Measurements from ENCODE around the gene HSBP1L1.

Gene HSBP1L1

GRCh38 chr18:79933765-79934164, 30.7 kb upstream of the HSBP1L1 start:
- Histone ChIP-seq H3K4me3 (replicated peaks; ENCODE audit: low read depth, low read length) (no peak overlapping the region), H3K27me3 (replicated peaks; ENCODE audit: control insufficient read depth, insufficient read depth, low read length) (no peaks in the 10 kb centered on the region), H3K36me3 (ENCODE audit: control insufficient read depth, insufficient read depth, low read length) (peaks cover 13% of the 10 kb centered on the region)
- TF ChIP-seq CTCF (IDR thresholded peaks at IDR 0.05; ENCODE audit: insufficient read depth, low read length, poor library complexity, severe bottlenecking): no peak
- no peak for DNase-seq (ENCODE audit: extremely low read depth, insufficient read length)

GRCh38 chr18:79934311-79935097, 29.9 kb upstream of the HSBP1L1 start:
- peaks cover 8% of the 10 kb centered on the region for H3K36me3 ChIP-seq (ENCODE audit: control insufficient read depth, insufficient read depth, low read length)
- H3K4me3 ChIP-seq (replicated peaks; ENCODE audit: low read depth, low read length): no peak overlapping the region
- TF ChIP-seq CTCF (IDR thresholded peaks at IDR 0.05; ENCODE audit: insufficient read depth, low read length, poor library complexity, severe bottlenecking): no peak
- DNase-seq (ENCODE audit: extremely low read depth, insufficient read length): no peak
- no peaks in the 10 kb centered on the region for H3K27me3 ChIP-seq (replicated peaks; ENCODE audit: control insufficient read depth, insufficient read depth, low read length)

- no peak overlapping the region for H3K4me3 ChIP-seq (replicated peaks; ENCODE audit: low read depth, low read length)
- no peak for DNase-seq (ENCODE audit: extremely low read depth, insufficient read length)
- H3K36me3 ChIP-seq (ENCODE audit: control insufficient read depth, insufficient read depth, low read length): peaks cover 10% of the 10 kb centered on the region
- TF ChIP-seq CTCF (IDR thresholded peaks at IDR 0.05; ENCODE audit: insufficient read depth, low read length, poor library complexity, severe bottlenecking): no peak
- H3K27me3 ChIP-seq (replicated peaks; ENCODE audit: control insufficient read depth, insufficient read depth, low read length): no peaks in the 10 kb centered on the region
Observed at GRCh38 chr18:79935098-79935480, 29.4 kb upstream of the HSBP1L1 start.

GRCh38 chr18:79935499-79935898, 28.9 kb upstream of the HSBP1L1 start:
- H3K4me3 ChIP-seq (replicated peaks; ENCODE audit: low read depth, low read length): no peak overlapping the region
- no peaks in the 10 kb centered on the region for H3K27me3 ChIP-seq (replicated peaks; ENCODE audit: control insufficient read depth, insufficient read depth, low read length)
- TF ChIP-seq CTCF (IDR thresholded peaks at IDR 0.05; ENCODE audit: insufficient read depth, low read length, poor library complexity, severe bottlenecking): no peak
- no peak for DNase-seq (ENCODE audit: extremely low read depth, insufficient read length)
- H3K36me3 ChIP-seq (ENCODE audit: control insufficient read depth, insufficient read depth, low read length): peaks cover 11% of the 10 kb centered on the region

- no peak for TF ChIP-seq CTCF (IDR thresholded peaks at IDR 0.05; ENCODE audit: insufficient read depth, low read length, poor library complexity, severe bottlenecking)
- Histone ChIP-seq H3K4me3 (replicated peaks; ENCODE audit: low read depth, low read length) (no peak overlapping the region), H3K27me3 (replicated peaks; ENCODE audit: control insufficient read depth, insufficient read depth, low read length) (no peaks in the 10 kb centered on the region), H3K36me3 (ENCODE audit: control insufficient read depth, insufficient read depth, low read length) (peaks cover 11% of the 10 kb centered on the region)
- no peak for DNase-seq (ENCODE audit: extremely low read depth, insufficient read length)
Observed at GRCh38 chr18:79935925-79936324, 28.5 kb upstream of the HSBP1L1 start.
